SK-N-SH (cell line): ENCODE data around the gene NRN1L. TPM values are rescaled to one million over a fixed set of nuclear protein-coding genes. Genes with fewer than 3 reads are reported as not detected.

ENCODE experiments used
- CTCF ChIA-PET: fragments of 300-600, 350-600 bp; formaldehyde crosslinking; extraction: SDS; loops from one replicate; lab custom pipeline; 2021; lab: Yijun Ruan, JAX
- POLR2A ChIA-PET: fragments of 350-600 bp; sonication (Branson Sonifier 250); formaldehyde crosslinking; extraction: SDS; loops from one replicate; lab custom pipeline; 2020; ENCODE audit warnings: antibody characterized with exemption, inconsistent platforms; lab: Yijun Ruan, JAX
- DNase-seq: peaks from one replicate; pipeline ENCODE4 v3.0.0; 2012
- H2AFZ ChIP-seq: fragments of 200-600 bp; sonication (generic); 2 replicates; pipeline ENCODE4 v1.8.1; 2016; ENCODE audit warnings: antibody characterized with exemption, mild to moderate bottlenecking, low read depth
- H3F3A ChIP-seq: fragments of 200-600 bp; sonication (generic); replicated peaks from 2 replicates; pipeline ENCODE3; 2016; ENCODE audit warnings: antibody characterized with exemption, mild to moderate bottlenecking; ENCODE audit not compliant: insufficient read depth
- H3K27ac ChIP-seq, 2 experiments: fragments of 200-500 bp in 1 of 2; fragments of 200-600 bp in 1 of 2; sonication (Bioruptor generic) in 1 of 2; sonication (generic), shearing (Covaris generic) in 1 of 2; 2 replicates each; pipeline versions ENCODE4 v1.5.1 to v1.6.1; 2014 to 2016; ENCODE audit warnings: low read depth in 2 of 2, inconsistent platforms in 1 of 2, low read length in 1 of 2, mild to moderate bottlenecking in 1 of 2, mixed read lengths in 1 of 2
- H3K27me3 ChIP-seq: fragments of 200-600 bp; sonication (generic), shearing (Covaris generic); 2 replicates; pipeline ENCODE4 v1.6.1; 2016; ENCODE audit warnings: mixed run types; ENCODE audit not compliant: insufficient read depth
- H3K36me3 ChIP-seq, 2 experiments: fragments of 200-500 bp in 1 of 2; fragments of 200-600 bp in 1 of 2; sonication (Bioruptor generic) in 1 of 2; sonication (generic) in 1 of 2; replicated peaks in 1 of 2; 2 replicates each; pipeline versions ENCODE3 to v1.5.1; 2014 to 2016; ENCODE audit warnings: low read length in 1 of 2, mild to moderate bottlenecking in 1 of 2; ENCODE audit not compliant: insufficient read depth in 2 of 2, control insufficient read depth in 1 of 2
- H3K4me1 ChIP-seq, 2 experiments: fragments of 200-500 bp in 1 of 2; fragments of 200-600 bp in 1 of 2; sonication (Bioruptor generic) in 1 of 2; sonication (generic), shearing (Covaris generic) in 1 of 2; 2 replicates each; pipeline versions ENCODE4 v1.5.1 to v1.6.1; 2014 to 2016; ENCODE audit warnings: low read depth in 1 of 2, low read length in 1 of 2, mixed run types in 1 of 2; ENCODE audit not compliant: insufficient read depth in 2 of 2, control insufficient read depth in 1 of 2
- H3K4me2 ChIP-seq: fragments of 200-600 bp; sonication (generic), shearing (Covaris generic); 2 replicates; pipeline ENCODE4 v1.6.1; 2017; ENCODE audit warnings: mixed run types
- H3K4me3 ChIP-seq, 2 experiments: fragments of 200-500 bp in 1 of 2; fragments of 200-600 bp in 1 of 2; sonication (Bioruptor generic) in 1 of 2; sonication (generic), shearing (Covaris generic) in 1 of 2; 2 replicates each; pipeline versions ENCODE4 v1.5.1 to v1.8.1; 2014 to 2016; ENCODE audit warnings: low read depth in 2 of 2, inconsistent platforms in 1 of 2, low read length in 1 of 2, mild to moderate bottlenecking in 1 of 2, mixed read lengths in 1 of 2, moderate library complexity in 1 of 2
- H3K79me2 ChIP-seq: fragments of 200-600 bp; sonication (generic); 2 replicates; pipeline ENCODE4 v1.8.1; 2017; ENCODE audit warnings: mild to moderate bottlenecking; ENCODE audit not compliant: insufficient read depth
- H3K9ac ChIP-seq: fragments of 200-600 bp; sonication (generic); 2 replicates; pipeline ENCODE4 v1.6.1; 2017; ENCODE audit warnings: mixed run types
- H3K9me2 ChIP-seq: fragments of 200-600 bp; sonication (generic); 2 replicates; pipeline ENCODE4 v1.6.1; 2017; ENCODE audit warnings: mixed run types
- H3K9me3 ChIP-seq: fragments of 200-600 bp; sonication (generic); 2 replicates; pipeline ENCODE4 v1.6.1; 2017; ENCODE audit warnings: mixed run types, mild to moderate bottlenecking, moderate library complexity
- H4K20me1 ChIP-seq: fragments of 200-600 bp; sonication (generic); 2 replicates; pipeline ENCODE4 v1.6.1; 2017; ENCODE audit warnings: mild to moderate bottlenecking, mixed run types; ENCODE audit not compliant: insufficient read depth
- CHD2 ChIP-seq: fragments of 150-350 bp; IDR thresholded peaks from 2 replicates; pipeline ENCODE4 v1.6.1; 2018; ENCODE audit warnings: low read length; ENCODE audit not compliant: partially characterized antibody
- EZH2phosphoT487 ChIP-seq: fragments of 200-600 bp; sonication (generic); IDR thresholded peaks from 2 replicates; pipeline ENCODE4 v1.6.1; 2017; ENCODE audit warnings: low read depth, mixed run types, mild to moderate bottlenecking, antibody characterized with exemption, moderate library complexity, borderline replicate concordance
- GABPA ChIP-seq: IDR thresholded peaks from 2 replicates; pipeline ENCODE4 v1.4.0; 2012; ENCODE audit warnings: low read depth, mild to moderate bottlenecking
- JUND ChIP-seq: IDR thresholded peaks from 2 replicates; pipeline ENCODE4 v1.4.0; 2012
- MEF2A ChIP-seq: IDR thresholded peaks from 2 replicates; pipeline ENCODE4 v1.4.0; 2012; ENCODE audit warnings: low read depth, borderline replicate concordance
- NFIC ChIP-seq: IDR thresholded peaks from 2 replicates; pipeline ENCODE4 v1.4.0; 2012; ENCODE audit warnings: borderline replicate concordance
- POLR2AphosphoS5 ChIP-seq: IDR thresholded peaks from 2 replicates; pipeline ENCODE4 v1.6.1; 2012; ENCODE audit warnings: low read depth, low read length
- RAD21 ChIP-seq: IDR thresholded peaks from 2 replicates; pipeline ENCODE4 v1.6.1; 2012; ENCODE audit warnings: mild to moderate bottlenecking, low read length
- TCF12 ChIP-seq: IDR thresholded peaks from 2 replicates; pipeline ENCODE4 v1.4.0; 2012
- TEAD4 ChIP-seq: IDR thresholded peaks from 2 replicates; pipeline ENCODE4 v1.4.0; 2012; ENCODE audit warnings: mild to moderate bottlenecking, borderline replicate concordance; ENCODE audit not compliant: insufficient read depth
- WGBS: methylation state at CpG from one replicate; pipeline ENCODE4 v1.1.6; 2017; ENCODE audit warnings: low lambda C conversion rate; 5-methylcytosine and 5-hydroxymethylcytosine counted together
- polyA plus RNA-seq, 3 experiments: library from polyadenylated mRNA; depleted of rRNA; stranded (reverse); fragments of >200 nt; gene quantifications; 2 replicates each; pipeline ENCODE4 v1.2.3, GENCODE V29; 2012
- TF ChIP-seq, protein P1 (sequence below): fragments of 150-350 bp; IDR thresholded peaks from 2 replicates; pipeline ENCODE4 v1.6.1; 2017; ENCODE audit warnings: antibody characterized with exemption, low read length, low read depth, borderline replicate concordance
- TF ChIP-seq, protein P2 (sequence below): IDR thresholded peaks from 2 replicates; pipeline ENCODE4; 2012
- TF ChIP-seq, protein P3 (sequence below): fragments of 150-350 bp; IDR thresholded peaks from 2 replicates; pipeline ENCODE4 v1.6.1; 2016; ENCODE audit warnings: mild to moderate bottlenecking, low read depth, low read length
- TF ChIP-seq, protein P4 (sequence below): IDR thresholded peaks from 2 replicates; pipeline ENCODE4 v1.4.0; 2012; ENCODE audit warnings: low read depth

Gene NRN1L
- polyA plus RNA-seq, 1 of the 3 experiments (the other 2 are of a cell fraction): 0.41 TPM

DNA sequence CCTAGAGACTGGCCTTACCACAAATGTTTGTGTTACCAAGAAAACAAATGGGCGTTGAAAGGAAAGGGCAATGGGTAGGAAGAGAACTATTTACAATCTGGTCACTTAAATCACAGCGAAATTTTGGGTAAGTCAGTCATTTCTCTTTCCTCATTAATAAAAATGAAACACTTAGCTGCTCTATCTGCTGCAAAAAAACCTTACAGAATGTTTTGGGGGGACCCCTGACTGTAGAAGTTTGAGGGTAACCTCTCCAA is 38.7 kb upstream of the NRN1L start:
- WGBS: 50% methylated on average over 2 of the region's 2 CpGs
- H3K79me2 ChIP-seq: peaks cover 77% of the 10 kb centered on the region
- H3F3A ChIP-seq: peaks cover 28% of the 10 kb centered on the region
- peak overlapping the region; percentile 88 to 98 for H3K27ac ChIP-seq
- H3K4me2 ChIP-seq: peak overlapping the region; percentile 91
- H3K36me3 ChIP-seq: peaks cover 2 to 5% of the 10 kb centered on the region in 2 experiments
- H3K9ac ChIP-seq: peak overlapping the region; percentile 100
- POLR2A ChIA-PET: interaction anchor here (0.5 to 1.3 kb wide), 6 partner anchors 12 to 316 kb away, joined by 3 to 11 read pairs (median 3); partner anchors contain the start of genes C16orf86, ENKD1 and TSNAXIP1
- H3K4me1 ChIP-seq: peaks cover 34 to 42% of the 10 kb centered on the region in 2 experiments
- peak overlapping the region; percentile 71 to 85 for H3K4me3 ChIP-seq
- no peak for DNase-seq
- H2AFZ ChIP-seq: peak overlapping the region; percentile 80
- H4K20me1 ChIP-seq: peaks cover 29% of the 10 kb centered on the region
- no peaks in the 10 kb centered on the region for H3K9me3 ChIP-seq
- TF ChIP-seq POLR2AphosphoS5: no peak
- TF ChIP-seq TEAD4: no peak
- TF ChIP-seq GABPA: no peak
- TF ChIP-seq, protein P1, sequence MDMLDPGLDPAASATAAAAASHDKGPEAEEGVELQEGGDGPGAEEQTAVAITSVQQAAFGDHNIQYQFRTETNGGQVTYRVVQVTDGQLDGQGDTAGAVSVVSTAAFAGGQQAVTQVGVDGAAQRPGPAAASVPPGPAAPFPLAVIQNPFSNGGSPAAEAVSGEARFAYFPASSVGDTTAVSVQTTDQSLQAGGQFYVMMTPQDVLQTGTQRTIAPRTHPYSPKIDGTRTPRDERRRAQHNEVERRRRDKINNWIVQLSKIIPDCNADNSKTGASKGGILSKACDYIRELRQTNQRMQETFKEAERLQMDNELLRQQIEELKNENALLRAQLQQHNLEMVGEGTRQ: no peak
- no peak for TF ChIP-seq NFIC
- no peak for TF ChIP-seq TCF12
- no peak for TF ChIP-seq MEF2A
- no peak for TF ChIP-seq CHD2
- TF ChIP-seq JUND: no peak
- no peak for TF ChIP-seq RAD21
- TF ChIP-seq, protein P2, sequence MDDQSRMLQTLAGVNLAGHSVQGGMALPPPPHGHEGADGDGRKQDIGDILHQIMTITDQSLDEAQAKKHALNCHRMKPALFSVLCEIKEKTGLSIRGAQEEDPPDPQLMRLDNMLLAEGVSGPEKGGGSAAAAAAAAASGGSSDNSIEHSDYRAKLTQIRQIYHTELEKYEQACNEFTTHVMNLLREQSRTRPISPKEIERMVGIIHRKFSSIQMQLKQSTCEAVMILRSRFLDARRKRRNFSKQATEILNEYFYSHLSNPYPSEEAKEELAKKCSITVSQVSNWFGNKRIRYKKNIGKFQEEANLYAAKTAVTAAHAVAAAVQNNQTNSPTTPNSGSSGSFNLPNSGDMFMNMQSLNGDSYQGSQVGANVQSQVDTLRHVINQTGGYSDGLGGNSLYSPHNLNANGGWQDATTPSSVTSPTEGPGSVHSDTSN: no peak
- TF ChIP-seq, protein P3, sequence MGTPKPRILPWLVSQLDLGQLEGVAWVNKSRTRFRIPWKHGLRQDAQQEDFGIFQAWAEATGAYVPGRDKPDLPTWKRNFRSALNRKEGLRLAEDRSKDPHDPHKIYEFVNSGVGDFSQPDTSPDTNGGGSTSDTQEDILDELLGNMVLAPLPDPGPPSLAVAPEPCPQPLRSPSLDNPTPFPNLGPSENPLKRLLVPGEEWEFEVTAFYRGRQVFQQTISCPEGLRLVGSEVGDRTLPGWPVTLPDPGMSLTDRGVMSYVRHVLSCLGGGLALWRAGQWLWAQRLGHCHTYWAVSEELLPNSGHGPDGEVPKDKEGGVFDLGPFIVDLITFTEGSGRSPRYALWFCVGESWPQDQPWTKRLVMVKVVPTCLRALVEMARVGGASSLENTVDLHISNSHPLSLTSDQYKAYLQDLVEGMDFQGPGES: no peak
- TF ChIP-seq, protein P4, sequence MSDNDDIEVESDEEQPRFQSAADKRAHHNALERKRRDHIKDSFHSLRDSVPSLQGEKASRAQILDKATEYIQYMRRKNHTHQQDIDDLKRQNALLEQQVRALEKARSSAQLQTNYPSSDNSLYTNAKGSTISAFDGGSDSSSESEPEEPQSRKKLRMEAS: no peak
- TF ChIP-seq EZH2phosphoT487: no peak
- no peaks in the 10 kb centered on the region for H3K27me3 ChIP-seq
- CTCF ChIA-PET: interaction anchor here (1.0 to 6.3 kb wide), 9 partner anchors 12 to 178 kb away, joined by 3 to 66 read pairs (median 5); partner anchors contain the start of gene PSKH1
- no peaks in the 10 kb centered on the region for H3K9me2 ChIP-seq
